Measurements from ENCODE around the gene AFG1L.
A peak's percentile ranks its signal among the peaks of the same experiment; 100 is the strongest.
"Not testable (repeated sequence)": the region's sequence is repeated elsewhere in the genome, so short reads cannot be mapped to it uniquely, and the experiment has no call there.

Gene AFG1L

DNA sequence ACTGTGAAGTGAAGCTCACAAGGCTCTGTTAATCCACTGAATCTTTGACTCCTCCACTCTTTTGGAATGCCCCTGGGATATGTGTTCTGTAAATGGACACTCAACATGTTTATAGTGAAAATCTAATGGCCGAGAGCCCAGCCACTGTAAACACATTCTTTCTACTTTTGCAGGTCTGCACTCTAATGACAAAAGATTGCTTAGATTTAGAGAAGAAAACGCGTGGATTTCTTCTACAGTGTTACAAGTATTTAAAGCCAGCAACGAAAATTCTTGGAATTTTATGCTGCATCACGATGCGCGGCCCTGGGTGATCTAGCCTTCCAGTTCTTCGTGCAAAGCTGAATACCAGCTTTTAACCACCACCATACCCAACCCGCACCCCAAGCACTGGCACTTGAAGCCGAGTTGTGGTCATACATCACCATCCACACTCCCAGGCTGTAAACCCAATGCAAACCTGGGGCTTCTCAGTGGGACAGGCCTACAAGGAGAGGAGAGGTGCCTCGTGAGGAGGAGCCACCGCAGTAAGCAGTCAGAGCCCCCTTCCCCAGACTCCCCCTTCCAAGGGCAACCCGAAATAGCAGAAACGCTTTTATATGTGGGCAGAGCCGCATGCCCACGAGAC is 262.1 kb downstream of the AFG1L start:
- DNase-seq (ENCODE audit: low read depth) = no peak

DNA sequence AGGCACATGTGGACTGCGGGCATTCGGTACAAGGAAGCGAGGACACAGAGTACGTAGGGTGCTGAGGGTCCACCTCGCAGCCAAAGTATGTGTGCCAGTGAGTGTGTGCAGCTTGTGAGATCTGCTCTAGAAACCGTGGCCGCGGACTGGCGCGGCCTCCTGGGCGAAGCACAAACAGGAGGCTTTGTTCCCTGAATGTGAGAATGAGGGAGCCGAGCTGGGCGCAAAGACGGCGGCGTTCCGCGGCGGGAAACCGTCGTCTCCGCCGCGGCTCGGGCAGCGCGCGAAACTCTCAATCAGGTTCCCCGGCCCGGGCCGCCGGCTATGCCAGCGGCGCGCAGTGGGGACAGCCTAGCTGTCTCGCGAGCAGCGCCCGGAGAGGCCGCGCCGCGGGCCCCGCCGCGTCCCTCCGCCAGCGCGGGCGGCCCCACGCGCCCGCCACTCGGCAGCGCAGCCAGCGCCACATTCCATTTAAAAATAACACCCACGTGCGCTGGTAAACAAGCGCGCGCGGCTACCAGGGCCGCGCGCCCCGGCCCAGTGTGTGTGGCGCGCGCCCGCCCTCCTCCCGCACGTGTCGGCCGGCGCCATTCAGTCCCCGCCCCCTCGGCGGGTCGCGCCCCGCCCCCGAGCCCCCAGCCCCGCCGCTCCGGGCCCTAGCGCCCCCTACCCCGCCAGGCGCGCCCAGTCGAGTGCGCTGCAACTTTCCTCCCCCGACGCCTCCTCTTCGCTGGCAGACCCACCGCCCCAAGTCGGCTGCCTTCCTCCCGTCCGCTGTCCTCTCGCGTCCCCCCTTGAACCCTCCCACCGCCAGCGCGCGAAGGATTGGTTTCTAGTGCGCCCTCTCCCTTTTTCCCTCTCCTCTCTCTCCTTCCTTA is 262.9 kb downstream of the AFG1L start:
- peak; percentile 56 for DNase-seq (ENCODE audit: low read depth)

- peak; percentile 83 for DNase-seq (ENCODE audit: low read depth)
These were observed 263.7 kb downstream of the AFG1L start for GRCh38 chr6:108558372-108559096.

DNA sequence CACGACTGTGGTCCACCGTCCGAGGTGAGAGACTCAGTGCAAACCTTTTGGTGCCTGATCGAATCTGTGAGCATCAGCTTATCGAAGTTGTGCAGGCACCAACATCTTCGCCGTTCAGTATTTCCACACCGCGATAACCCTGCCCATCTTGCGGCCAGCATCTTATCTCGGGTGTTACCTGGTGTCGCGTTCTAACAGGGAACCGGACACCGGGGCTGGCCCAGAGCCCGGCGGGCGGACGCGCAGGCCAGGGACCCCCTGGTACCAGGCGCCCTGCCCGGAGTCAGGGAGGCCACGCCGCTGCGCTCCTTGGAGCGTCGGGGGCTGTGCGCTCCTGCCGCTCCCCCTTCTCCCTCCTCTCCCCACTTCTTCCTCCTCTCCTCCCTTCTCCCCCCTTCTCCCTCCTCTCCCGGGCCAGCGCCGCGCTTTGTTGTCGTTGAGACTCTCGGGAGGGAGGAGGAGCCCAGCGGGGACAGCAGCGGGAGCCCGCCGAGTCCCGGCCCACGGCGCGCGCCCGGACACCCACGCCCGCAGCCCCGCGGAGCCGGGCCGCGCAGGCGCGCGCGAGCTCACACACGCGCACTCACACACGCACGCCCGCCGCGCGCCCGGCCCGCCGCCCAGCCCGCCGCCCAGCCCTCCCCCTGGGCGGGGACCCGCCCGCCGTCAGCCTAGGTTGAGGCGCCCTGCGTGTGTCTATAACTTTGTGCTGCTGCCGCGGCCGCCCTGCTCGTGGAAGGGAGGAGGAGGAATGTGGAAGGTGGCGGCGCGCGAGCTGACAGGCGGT is 264.4 kb downstream of the AFG1L start:
- DNase-seq (ENCODE audit: low read depth) = peak; percentile 58

DNA sequence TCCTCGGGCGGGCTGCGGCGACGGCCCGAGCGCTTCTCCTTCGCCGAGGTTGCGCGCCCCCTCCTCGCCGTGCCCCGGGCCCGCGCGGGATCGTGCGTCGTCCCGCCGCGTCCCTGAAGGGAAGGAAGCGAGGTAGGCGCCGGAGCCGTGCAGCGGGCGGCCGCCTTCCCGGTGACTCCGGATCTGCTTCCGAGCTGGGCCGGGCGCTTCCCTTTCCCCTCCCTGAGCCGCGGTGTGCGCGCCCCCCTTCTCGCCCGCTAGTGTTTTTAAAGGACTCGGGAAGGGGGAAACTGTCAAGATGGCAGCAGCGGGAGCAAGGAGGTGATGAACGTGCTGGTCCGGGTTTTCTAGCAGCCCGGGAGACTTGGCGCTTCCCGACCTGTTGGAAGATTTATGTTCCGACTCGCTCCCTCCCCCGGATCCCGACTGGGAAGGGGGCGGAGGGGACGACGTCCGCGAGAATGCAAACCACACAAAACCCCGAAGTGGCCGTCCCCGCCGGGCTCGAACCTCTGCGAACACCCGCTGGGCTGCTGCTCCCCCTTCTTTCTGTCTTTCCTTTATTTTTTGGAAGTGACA is 265.1 kb downstream of the AFG1L start:
- DNase-seq (ENCODE audit: low read depth) = no peak

- peak; percentile 34 for DNase-seq (ENCODE audit: low read depth)
These were observed 265.8 kb downstream of the AFG1L start, which contains the start of gene FOXO3 for GRCh38 chr6:108560463-108561308. Gene FOXO3 (plus strand): TSS chr6:108560917. CDS start chr6:108561209, 292 bp downstream.

GRCh38 chr6:108561309-108561647 is 266.4 kb downstream of the AFG1L start:
- DNase-seq (ENCODE audit: low read depth) = not testable (repeated sequence)

DNA sequence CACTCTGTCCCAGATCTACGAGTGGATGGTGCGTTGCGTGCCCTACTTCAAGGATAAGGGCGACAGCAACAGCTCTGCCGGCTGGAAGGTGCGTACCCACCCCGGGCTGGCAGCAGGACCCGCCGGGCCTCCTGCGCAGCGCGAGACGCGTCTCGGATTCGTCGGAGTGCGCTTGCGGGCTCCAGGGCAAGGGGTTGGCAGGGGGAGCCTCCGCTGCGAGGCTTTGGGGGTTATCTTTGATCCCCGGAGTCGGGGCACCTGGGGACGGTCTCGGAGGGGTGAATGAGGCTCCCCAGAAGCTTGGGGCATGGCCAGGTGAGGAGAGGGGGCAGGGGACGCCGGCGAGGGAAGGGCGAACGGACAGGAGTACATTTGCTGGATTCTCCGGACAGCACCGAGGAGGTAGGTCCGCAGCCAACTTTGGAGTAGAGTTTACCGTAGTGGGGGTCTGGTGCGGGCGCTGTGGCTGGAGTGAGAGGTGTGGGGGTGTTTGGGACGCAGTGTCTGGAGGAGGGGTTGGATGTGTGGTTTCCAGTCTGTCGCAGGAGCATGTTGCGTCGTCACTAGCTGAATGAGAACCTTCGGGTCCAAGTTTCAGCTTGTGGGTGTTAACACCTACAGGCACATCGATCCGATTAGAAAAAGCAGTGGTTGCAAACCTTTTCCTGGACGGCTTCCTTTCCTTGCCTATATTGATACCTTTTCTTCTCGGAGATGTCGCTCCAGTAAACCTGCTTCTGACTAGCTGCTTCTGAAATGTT is 267.1 kb downstream of the AFG1L start:
- no peak for DNase-seq (ENCODE audit: low read depth)

- DNase-seq (ENCODE audit: low read depth) = no peak
These were observed 267.7 kb downstream of the AFG1L start for GRCh38 chr6:108562503-108562993.

DNA sequence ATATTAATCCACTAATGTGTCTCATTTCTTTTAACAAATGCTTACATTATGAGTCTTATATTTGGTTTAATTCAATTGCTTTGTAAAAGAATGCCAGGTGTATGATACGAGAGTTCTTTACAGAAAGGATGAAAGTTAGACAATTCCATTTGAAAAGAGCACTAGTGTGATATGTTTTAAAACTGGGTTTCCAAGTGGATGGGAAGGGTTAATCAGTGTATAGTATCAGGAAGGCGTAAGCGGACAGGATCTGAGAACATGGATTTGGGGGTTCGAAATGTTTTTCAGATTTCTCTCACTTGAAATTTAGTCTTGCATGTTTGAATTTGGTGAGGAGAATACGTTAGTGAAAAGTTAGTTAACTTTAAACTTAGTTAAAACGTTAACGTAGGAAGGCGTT is 268.4 kb downstream of the AFG1L start:
- DNase-seq (ENCODE audit: low read depth) = no peak

DNA sequence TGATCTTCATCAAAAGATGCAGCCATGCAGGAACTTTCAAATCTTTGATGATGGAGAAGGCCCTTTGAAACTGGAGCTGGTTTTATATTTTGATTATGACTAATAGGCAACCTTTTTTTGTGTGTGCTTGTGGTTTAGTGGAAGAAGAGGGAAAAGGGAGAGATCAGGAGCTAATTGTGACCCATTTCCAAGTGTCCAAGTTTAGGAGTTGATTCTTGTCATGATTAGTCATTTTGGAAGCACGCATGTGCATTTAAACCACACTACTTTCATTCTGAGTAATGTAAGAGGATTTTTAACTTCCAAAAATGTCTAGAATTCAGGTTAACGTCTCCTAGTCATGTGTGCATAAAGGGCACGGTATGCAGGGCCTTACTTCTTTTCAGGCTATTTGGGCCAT is 269.3 kb downstream of the AFG1L start:
- no peak for DNase-seq (ENCODE audit: low read depth)

DNA sequence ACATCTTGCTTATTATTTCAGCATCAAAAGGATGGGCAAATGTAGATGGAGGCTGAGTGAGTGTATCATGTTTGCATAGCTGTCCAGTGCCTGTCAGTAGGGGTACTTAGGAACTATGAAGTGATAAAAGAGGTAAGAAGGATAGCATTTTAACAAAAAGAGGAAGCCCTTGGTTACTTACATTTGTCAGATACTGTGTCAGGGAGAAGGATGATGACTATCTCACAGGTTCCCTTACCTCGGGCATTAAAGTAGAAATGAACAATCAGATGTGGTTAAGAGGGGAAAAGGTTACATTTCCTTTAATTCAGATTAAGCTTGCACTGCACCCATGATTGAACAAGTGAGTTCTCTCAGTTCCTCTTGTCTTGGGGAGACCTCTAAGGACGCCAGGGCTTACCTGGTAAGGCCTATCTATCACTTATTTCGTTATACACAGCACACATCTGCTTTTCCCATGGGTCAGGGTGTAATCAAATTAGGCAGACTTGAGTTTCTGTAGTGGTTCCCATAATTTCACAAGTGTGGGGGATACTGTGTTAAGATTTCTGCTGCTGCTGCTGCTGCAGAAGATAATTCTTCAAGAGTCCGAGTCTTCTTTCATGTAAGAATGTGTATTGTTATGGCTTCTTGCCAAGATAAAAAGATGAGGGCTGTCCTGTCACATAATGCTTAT is 270.4 kb downstream of the AFG1L start:
- no peak for DNase-seq (ENCODE audit: low read depth)

GRCh38 chr6:108565893-108566292 is 271.0 kb downstream of the AFG1L start:
- no peak for DNase-seq (ENCODE audit: low read depth)

DNA sequence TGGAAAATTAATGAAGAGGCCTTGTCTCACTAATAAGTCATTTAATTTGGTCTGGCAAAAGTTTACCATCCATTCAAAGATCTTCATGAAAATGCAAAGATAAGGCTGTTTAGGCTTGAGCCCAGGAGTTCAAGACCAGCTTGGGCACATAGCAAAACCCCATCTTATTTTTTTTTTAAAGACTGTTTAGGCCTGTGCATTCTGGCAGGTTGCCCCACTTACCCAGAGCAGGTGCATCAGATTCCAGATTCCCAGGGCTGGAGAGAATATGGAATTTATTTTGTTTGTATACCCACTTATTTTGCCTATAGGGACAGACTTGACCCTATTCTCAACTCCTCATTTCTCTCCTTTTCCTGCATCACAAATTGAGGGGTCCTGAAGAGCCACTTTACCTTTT is 271.6 kb downstream of the AFG1L start:
- no peak for DNase-seq (ENCODE audit: low read depth)

DNA sequence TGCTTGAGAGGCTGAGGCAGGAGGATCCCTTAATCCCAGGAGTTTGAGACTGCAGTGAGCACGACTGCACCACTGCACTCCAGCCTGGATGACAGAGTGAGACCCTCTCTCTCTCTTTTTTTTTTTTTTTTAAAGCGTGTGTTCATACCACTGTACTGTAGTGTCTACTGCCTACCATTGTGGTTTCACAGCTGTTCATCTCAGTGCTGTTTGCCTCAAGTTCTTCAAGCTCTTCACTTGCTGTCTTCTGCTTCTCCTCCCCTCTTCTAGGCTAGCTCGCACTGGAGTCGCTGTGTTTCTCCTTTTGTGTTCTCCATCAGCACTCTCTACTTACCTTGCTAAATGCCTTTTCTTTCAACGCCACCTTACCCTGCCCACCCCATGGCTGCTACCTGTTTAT is 273.2 kb downstream of the AFG1L start:
- DNase-seq (ENCODE audit: low read depth) = no peak

DNA sequence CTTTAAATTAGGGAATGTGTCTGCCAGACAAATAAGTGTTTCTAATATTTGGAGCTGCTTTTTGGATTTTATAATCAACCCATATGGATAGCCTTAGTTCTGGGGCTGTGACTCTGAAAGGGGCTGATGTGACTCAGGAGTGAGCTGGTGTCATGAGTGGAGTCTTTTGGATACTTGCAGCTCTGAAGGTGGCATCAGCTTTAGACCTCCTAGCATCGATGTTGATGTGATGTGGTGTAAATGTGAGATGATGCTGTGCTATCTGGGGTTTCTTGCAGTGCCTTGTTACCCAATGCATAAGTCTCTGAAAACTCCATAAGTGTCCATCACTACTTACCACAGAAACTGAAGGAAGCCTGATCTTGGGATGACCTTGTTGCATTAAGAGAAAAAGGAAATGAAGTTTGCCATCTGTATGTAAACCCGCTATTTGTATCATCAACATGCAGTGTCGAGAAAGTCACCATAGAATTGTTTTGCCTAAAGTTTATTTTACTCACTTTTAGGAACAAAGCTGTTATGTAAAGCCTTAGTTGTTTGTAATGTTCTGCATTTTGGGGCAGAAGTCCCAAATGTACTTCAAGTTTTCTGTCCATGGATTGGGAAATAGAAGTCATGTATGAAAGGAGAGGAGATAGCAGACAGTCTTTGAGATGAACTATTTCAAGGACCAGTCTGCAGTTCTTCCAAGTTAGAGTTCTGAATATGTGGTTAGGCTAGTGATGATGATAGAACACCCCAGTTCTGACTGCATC is 273.9 kb downstream of the AFG1L start:
- DNase-seq (ENCODE audit: low read depth) = no peak

DNA sequence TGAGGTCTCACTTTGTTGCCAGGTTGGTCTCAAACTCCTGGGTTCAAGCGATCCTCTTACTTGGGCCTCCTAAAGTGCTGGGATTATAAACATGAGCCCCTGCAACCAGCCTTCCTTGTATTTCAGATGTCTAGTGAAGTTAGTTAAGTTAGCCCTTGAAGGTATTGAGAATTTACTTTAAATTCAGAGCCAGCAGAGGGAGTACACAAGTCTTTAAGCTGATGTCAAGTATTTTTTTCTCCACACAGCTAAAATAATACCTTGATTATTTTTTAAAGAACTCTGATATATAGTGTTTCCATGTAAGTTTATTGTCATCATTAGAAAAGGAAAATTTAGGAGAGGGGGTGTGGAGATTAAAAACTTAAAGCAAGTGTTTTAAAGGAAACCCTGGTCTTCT is 275.7 kb downstream of the AFG1L start:
- DNase-seq (ENCODE audit: low read depth) = no peak

GRCh38 chr6:108574457-108575141 is 279.7 kb downstream of the AFG1L start:
- DNase-seq (ENCODE audit: low read depth) = no peak

All from stimulated activated CD8-positive, alpha-beta memory T cell treated with anti-CD3 and anti-CD28 coated beads, Interleukin-15, amount 100 ng/mL, for 24 hours (primary cell).